Osteocyte (in vitro differentiated cells): ENCODE measurements around the gene CAD. TPM values are rescaled to one million over a fixed set of nuclear protein-coding genes. Genes with fewer than 3 reads are reported as not detected.
"Not testable (repeated sequence)": the region's sequence is repeated elsewhere in the genome, so short reads cannot be mapped to it uniquely, and the experiment has no call there.

Source experiments
- DNase-seq: peaks from one replicate; pipeline ENCODE4 v3.0.0; 2021; ENCODE audit warnings: mixed read lengths; ENCODE audit not compliant: unreplicated experiment; ENCODE audit errors: extremely low spot score
- H3K27ac Mint-ChIP-seq: one replicate; pipeline ENCODE4 v1.8.0; 2021; ENCODE audit warnings: mild to moderate bottlenecking, mixed read lengths; ENCODE audit not compliant: unreplicated experiment
- H3K27me3 Mint-ChIP-seq: one replicate; pipeline ENCODE4 v1.8.0; 2021; ENCODE audit warnings: mixed read lengths; ENCODE audit not compliant: unreplicated experiment
- H3K36me3 Mint-ChIP-seq: one replicate; pipeline ENCODE4 v1.8.0; 2021; ENCODE audit warnings: mixed read lengths; ENCODE audit not compliant: unreplicated experiment
- H3K4me1 Mint-ChIP-seq: one replicate; pipeline ENCODE4 v1.8.0; 2021; ENCODE audit warnings: mixed read lengths; ENCODE audit not compliant: unreplicated experiment
- H3K4me3 Mint-ChIP-seq: one replicate; pipeline ENCODE4 v1.8.0; 2021; ENCODE audit warnings: mild to moderate bottlenecking, moderate library complexity, mixed read lengths; ENCODE audit not compliant: unreplicated experiment
- H3K9me3 Mint-ChIP-seq: one replicate; pipeline ENCODE4 v1.8.0; 2021; ENCODE audit warnings: mixed read lengths; ENCODE audit not compliant: unreplicated experiment
- total RNA-seq: library from RNA; stranded (reverse); gene quantifications from 2 replicates; pipeline ENCODE4 v1.2.1, GENCODE V29; 2021
- TF ChIP-seq, protein P1 (sequence below): fragments of 200-600 bp; sonication (generic); IDR thresholded peaks from 2 replicates; pipeline ENCODE4 v1.5.0; 2021; ENCODE audit warnings: antibody characterized with exemption, mild to moderate bottlenecking, moderate library complexity

Gene CAD
- total RNA-seq, 1 donor from 2014 or later = 72.6 TPM

- DNase-seq = no peak
- Mint-ChIP-seq H3K36me3 (no peaks in the 10 kb centered on the region), H3K4me3 (no peak overlapping the region), H3K9me3 (no peaks in the 10 kb centered on the region), H3K27me3 (peaks cover 35% of the 10 kb centered on the region), H3K4me1 (no peaks in the 10 kb centered on the region), H3K27ac (no peak overlapping the region)
- TF ChIP-seq, protein P1, sequence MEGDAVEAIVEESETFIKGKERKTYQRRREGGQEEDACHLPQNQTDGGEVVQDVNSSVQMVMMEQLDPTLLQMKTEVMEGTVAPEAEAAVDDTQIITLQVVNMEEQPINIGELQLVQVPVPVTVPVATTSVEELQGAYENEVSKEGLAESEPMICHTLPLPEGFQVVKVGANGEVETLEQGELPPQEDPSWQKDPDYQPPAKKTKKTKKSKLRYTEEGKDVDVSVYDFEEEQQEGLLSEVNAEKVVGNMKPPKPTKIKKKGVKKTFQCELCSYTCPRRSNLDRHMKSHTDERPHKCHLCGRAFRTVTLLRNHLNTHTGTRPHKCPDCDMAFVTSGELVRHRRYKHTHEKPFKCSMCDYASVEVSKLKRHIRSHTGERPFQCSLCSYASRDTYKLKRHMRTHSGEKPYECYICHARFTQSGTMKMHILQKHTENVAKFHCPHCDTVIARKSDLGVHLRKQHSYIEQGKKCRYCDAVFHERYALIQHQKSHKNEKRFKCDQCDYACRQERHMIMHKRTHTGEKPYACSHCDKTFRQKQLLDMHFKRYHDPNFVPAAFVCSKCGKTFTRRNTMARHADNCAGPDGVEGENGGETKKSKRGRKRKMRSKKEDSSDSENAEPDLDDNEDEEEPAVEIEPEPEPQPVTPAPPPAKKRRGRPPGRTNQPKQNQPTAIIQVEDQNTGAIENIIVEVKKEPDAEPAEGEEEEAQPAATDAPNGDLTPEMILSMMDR = no peak
These were observed 41.8 kb upstream of the CAD start for GRCh38 chr2:27175330-27175729.

GRCh38 chr2:27175781-27176180, 41.4 kb upstream of the CAD start:
- H3K27ac Mint-ChIP-seq, DNase-seq, H3K4me1 Mint-ChIP-seq, H3K36me3 Mint-ChIP-seq, H3K4me3 Mint-ChIP-seq, H3K9me3 Mint-ChIP-seq: not testable (repeated sequence)
- H3K27me3 Mint-ChIP-seq = peaks cover 30% of the 10 kb centered on the region

DNA sequence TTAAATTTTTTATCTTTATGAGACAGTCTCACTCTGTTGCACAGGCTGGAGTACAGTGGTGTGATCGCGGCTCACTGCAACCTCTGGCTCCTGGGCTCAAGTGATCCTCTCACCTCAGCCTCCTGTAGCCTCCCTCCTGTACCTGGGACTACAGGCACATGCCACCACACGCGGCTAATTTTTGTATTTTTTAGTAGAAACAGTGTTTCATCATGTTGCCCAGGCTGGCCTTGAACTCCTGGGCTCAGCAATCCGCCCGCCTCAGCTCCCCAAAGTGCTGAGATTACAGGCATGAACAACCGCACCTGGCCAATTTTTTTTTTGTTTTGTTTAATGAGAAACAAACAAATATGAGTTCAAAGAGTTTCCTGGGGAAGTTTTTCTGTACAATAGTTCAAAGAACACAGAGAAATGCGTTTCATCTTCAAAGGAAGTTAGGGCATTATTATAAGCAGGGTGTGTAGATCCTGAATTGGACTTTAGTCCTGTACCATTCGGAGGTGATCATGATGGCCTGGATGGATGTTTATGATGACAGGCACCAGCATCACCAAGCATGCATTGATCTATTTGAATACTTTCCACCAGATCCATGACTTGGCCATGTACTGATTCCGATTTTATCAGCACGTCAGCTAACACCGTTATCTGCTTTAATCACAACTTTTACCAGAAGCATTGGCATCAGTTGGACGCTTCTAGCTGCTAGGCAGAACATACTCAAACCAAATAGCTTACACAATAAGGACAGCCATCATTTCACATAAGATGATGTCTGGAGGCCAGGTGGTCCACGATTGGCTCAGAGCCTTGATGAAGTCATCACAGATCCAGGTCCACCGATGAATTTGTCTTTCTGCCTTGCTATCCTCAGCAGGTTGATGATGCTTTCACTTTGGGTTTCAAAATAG, 39.5 kb upstream of the CAD start:
- H3K36me3 Mint-ChIP-seq = no peaks in the 10 kb centered on the region
- no peak overlapping the region for H3K4me3 Mint-ChIP-seq
- H3K27ac Mint-ChIP-seq = no peak overlapping the region
- peaks cover 4% of the 10 kb centered on the region for H3K4me1 Mint-ChIP-seq
- peaks cover 19% of the 10 kb centered on the region for H3K27me3 Mint-ChIP-seq
- DNase-seq = no peak
- no peaks in the 10 kb centered on the region for H3K9me3 Mint-ChIP-seq
- TF ChIP-seq, protein P1 = no peak

DNA sequence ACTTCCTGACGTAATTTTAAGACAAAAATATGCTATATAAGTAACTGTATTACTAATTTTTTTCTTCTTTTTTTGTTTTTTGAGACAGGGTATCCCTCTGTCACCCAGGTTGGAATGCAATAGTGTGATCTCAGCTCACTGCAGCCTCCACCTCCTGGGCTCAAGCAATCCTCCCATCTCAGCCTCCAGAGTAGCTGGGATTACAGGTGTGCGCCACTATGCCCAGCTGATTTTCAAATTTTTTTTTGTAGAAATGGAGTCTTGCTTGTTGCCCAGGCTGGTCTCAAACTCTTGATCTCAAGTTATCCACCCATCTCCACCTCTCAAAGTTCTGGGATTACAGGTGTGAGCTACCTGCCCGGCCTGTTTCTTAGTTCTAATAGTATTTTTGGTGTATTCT, 38.7 kb upstream of the CAD start:
- no peak overlapping the region for H3K27ac Mint-ChIP-seq
- TF ChIP-seq, protein P1 = no peak
- H3K4me1 Mint-ChIP-seq = peaks cover 4% of the 10 kb centered on the region
- H3K4me3 Mint-ChIP-seq = no peak overlapping the region
- no peaks in the 10 kb centered on the region for H3K9me3 Mint-ChIP-seq
- DNase-seq = no peak
- H3K36me3 Mint-ChIP-seq = no peaks in the 10 kb centered on the region
- H3K27me3 Mint-ChIP-seq = peaks cover 19% of the 10 kb centered on the region

GRCh38 chr2:27179344-27180000, 37.7 kb upstream of the CAD start:
- TF ChIP-seq, protein P1 = no peak
- Mint-ChIP-seq H3K9me3 (no peaks in the 10 kb centered on the region), H3K36me3 (no peaks in the 10 kb centered on the region), H3K4me1 (peaks cover 4% of the 10 kb centered on the region), H3K4me3 (no peak overlapping the region), H3K27ac (no peak overlapping the region), H3K27me3 (peaks cover 19% of the 10 kb centered on the region)
- no peak for DNase-seq
